Left renal cortex interstitium (tissue), 4 donors: ENCODE measurements around the gene MSH5. TPM values are rescaled to one million over a fixed set of nuclear protein-coding genes. Genes with fewer than 3 reads are reported as not detected.
"Not testable (repeated sequence)": the region's sequence is repeated elsewhere in the genome, so short reads cannot be mapped to it uniquely, and the experiment has no call there.

Experiments used
- DNase-seq, 4 donors: peaks; one replicate each; pipeline ENCODE4 v3.0.0-alpha.2; 2013; ENCODE audit warnings: low read depth in 4 of 4, low spot score in 2 of 4, missing footprints in 1 of 4
- polyA plus RNA-seq, 4 donors: library from polyadenylated mRNA; unstranded; fragments of 120-200 nt; gene quantifications; one replicate each; pipeline ENCODE4 v1.2.1, GENCODE V29; 2013; ENCODE audit not compliant: insufficient read length in 4 of 4

MSH5 gene
- polyA plus RNA-seq = 10 to 100 TPM; 13.1 to 58.4 (median 30.9) TPM

GRCh38 chr6:31739639-31740396 lies at the start of gene MSH5:
Gene MSH5 (plus strand): TSS chr6:31740005. CDS start chr6:31740467, 462 bp downstream.
- DNase-seq = peak; percentile 96 to 100 (median 98)

- DNase-seq = no peak
Measured at GRCh38 chr6:31690231-31691077, 49.4 kb upstream of the MSH5 start.

- no peak for DNase-seq
Measured at GRCh38 chr6:31691078-31691463, 48.7 kb upstream of the MSH5 start.

GRCh38 chr6:31691564-31692108 lies 48.2 kb upstream of the MSH5 start:
- no peak for DNase-seq

- DNase-seq = no peak
Measured at GRCh38 chr6:31692353-31692752, 47.5 kb upstream of the MSH5 start.

GRCh38 chr6:31692886-31693285 lies 46.9 kb upstream of the MSH5 start:
- DNase-seq = no peak

- no peak for DNase-seq
Measured at GRCh38 chr6:31693535-31693934, 46.3 kb upstream of the MSH5 start.

- DNase-seq = no peak
Measured at GRCh38 chr6:31697555-31697954, 42.2 kb upstream of the MSH5 start.

GRCh38 chr6:31700740-31701401 lies 38.9 kb upstream of the MSH5 start:
- DNase-seq = no peak

- DNase-seq = no peak
Measured at GRCh38 chr6:31701666-31702404, 38.0 kb upstream of the MSH5 start.

GRCh38 chr6:31702405-31702818 lies 37.4 kb upstream of the MSH5 start:
- DNase-seq = no peak

- peak; percentile 91 to 98 (median 96) for DNase-seq
Measured at GRCh38 chr6:31702819-31703716, 36.7 kb upstream of the MSH5 start, which contains the start of gene ABHD16A. Gene ABHD16A (minus strand): TSS chr6:31703324. CDS start chr6:31703281, 43 bp downstream.

- no peak for DNase-seq
Measured at GRCh38 chr6:31705931-31706330, 33.9 kb upstream of the MSH5 start.

- no peak for DNase-seq
Measured at GRCh38 chr6:31706599-31706998, 33.2 kb upstream of the MSH5 start, which contains the start of gene LY6G6F. Gene LY6G6F (plus strand): TSS chr6:31706866. CDS start chr6:31706907, 41 bp downstream.

- no peak for DNase-seq
Measured at GRCh38 chr6:31707701-31708100, 32.1 kb upstream of the MSH5 start.

GRCh38 chr6:31708224-31708623 lies 31.6 kb upstream of the MSH5 start:
- DNase-seq = no peak

GRCh38 chr6:31709157-31709556 lies 30.6 kb upstream of the MSH5 start:
- DNase-seq = not testable (repeated sequence)

GRCh38 chr6:31710523-31711219 lies 29.1 kb upstream of the MSH5 start:
- DNase-seq = no peak
